Smooth muscle cell of the coronary artery (primary cell): ENCODE data around the gene C19orf33. TPM values are rescaled to one million over a fixed set of nuclear protein-coding genes. Genes with fewer than 3 reads are reported as not detected.

Source experiments
- total RNA-seq: library from RNA; depleted of rRNA; stranded (reverse); fragments of >200 nt; gene quantifications from 2 replicates; pipeline ENCODE4 v1.2.3, GENCODE V29; 2014; ENCODE audit warnings: low replicate concordance

Gene C19orf33
- total RNA-seq, result 0.30 and 0.47 TPM in 2 replicates

DNA sequence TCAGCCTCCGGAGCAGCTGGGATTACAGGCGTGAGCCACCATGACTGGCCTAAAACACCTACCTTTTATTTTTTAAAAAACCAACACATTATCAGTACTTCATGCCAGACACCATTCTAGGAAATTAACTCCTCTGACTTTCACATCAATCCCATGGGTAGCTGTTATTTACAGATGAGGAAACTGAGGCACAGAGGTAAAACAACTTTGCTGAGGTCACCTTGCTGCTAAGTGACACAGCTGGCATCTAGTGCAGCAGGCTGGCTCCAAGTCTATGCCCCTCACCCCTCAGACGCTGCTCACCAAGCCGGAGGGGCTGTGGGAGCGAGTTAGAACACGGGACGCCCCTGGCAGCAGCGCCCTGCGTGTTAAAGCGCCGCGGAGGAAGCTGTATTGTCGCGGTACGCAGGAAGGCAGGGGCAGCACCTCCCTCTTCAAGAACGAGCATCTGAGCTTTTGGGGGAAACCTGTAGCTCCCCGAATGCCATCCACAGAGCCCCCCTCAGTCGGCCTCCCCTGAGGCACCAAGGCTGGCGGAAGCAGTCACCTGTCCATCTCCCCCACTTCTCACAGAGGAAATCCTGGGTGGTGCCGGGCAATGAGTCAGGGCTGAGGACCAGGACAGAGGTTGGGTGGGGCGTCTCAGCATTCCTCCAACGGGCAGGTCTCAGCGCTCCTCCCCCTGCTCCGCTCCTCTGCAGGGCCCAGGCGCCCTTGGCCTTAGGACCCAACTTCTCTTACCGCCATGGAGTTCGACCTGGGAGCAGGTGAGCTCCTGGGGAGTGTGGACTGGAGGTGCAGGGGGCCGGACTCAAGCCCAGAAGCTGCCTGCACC is at the start of gene C19orf33:
Gene C19orf33 (plus strand): TSS at position 735 of the 835 bp plus-strand sequence. CDS start 11 bp downstream, at position 746.

GRCh38 chr19:38264486-38265212 is 39.4 kb upstream of the C19orf33 start, which contains the start of gene SPINT2:
SPINT2 (plus strand) TSS chr19:38264573; CDS start chr19:38264893, 320 bp downstream.

DNA sequence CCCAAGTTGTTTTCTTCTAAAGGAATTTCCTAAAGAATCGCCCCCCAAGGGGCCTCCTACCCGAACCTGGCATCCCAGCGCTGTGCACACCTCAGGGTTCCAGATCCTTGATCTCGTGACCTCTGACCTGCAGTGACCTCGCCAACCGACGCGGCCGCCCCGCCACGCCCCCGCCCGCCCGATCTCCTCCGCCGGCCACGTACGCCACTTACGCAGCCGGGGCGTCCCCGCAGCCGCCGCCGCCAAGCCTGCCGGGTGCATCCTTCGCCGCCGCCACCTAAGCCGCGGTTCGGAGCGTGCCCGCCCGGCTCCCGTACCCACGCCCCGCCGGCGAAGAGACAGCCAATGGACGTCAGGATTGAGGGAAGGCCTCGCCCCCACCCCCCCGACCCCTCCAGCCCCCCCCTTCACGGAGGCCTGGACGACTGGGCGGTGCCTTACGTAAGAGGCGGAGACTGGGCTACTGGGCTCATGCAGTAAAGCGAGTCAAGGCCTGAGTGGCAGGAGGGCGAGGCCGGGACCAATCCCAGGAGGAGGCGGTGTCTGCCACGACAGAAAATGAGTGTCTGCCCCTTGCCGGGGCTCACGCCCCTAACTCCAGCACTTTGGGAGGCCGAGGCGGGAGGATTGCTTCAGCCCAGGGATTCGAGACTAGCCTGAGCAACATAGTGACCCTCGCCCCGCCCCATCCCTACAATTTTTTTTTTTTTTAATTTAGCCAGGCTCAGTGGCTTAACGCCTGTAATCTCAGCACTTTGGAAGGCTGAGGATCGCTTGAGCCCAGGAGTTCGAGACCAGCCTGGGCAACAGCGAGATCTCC is 11.8 kb downstream of the C19orf33 start, which contains the start of gene YIF1B:
Gene YIF1B (minus strand): TSS at position 291 of the 820 bp plus-strand sequence. CDS start 30 bp downstream, at position 261.

GRCh38 chr19:38319421-38320258 is 15.6 kb downstream of the C19orf33 start, which contains the start of gene KCNK6:
KCNK6 (plus strand) TSS chr19:38319845; CDS start chr19:38319951, 106 bp downstream.

Other genes with a start within 250 kb of the C19orf33 start
- 1.1 TPM in 1 of 2 replicates, not detected in the other for gene DPF1, start 80.0 kb upstream of the C19orf33 start, total RNA-seq
- gene PPP1R14A, start 47.9 kb upstream of the C19orf33 start, total RNA-seq, result 33.1 TPM in 1 of 2 replicates, not detected in the other
- gene SPINT2, start 39.7 kb upstream of the C19orf33 start, total RNA-seq, result 0.70 and 21.2 TPM in 2 replicates
- gene YIF1B, start 11.7 kb downstream of the C19orf33 start, total RNA-seq, result 27.7 and 121 TPM in 2 replicates
- gene KCNK6, start 15.6 kb downstream of the C19orf33 start, total RNA-seq, result 3.2 and 22.1 TPM in 2 replicates
- 0.45 and 2.8 TPM in 2 replicates for gene CATSPERG, start 31.6 kb downstream of the C19orf33 start, total RNA-seq
- 151 and 355 TPM in 2 replicates for gene PSMD8, start 70.3 kb downstream of the C19orf33 start, total RNA-seq
- under 0.01 and 0.15 TPM in 2 replicates for gene GGN, start 83.8 kb downstream of the C19orf33 start, total RNA-seq
- 1.4 and 3.6 TPM in 2 replicates for gene SPRED3, start 84.4 kb downstream of the C19orf33 start, total RNA-seq
- gene FAM98C, start 98.8 kb downstream of the C19orf33 start, total RNA-seq, result 5.6 and 7.5 TPM in 2 replicates
- gene RASGRP4, start 122.0 kb downstream of the C19orf33 start, total RNA-seq, result not detected in 2 replicates
- under 0.01 and 0.12 TPM in 2 replicates for gene RYR1, start 129.4 kb downstream of the C19orf33 start, total RNA-seq